ENCODE results near the gene HMCN2. TPM values are rescaled to one million over a fixed set of nuclear protein-coding genes. Genes with fewer than 3 reads are reported as not detected.

The HMCN2 gene
- total RNA-seq, 4 donors from 2014 or later: 0.68 to 9.2 (median 4.7) TPM

- TF ChIP-seq, protein P1, sequence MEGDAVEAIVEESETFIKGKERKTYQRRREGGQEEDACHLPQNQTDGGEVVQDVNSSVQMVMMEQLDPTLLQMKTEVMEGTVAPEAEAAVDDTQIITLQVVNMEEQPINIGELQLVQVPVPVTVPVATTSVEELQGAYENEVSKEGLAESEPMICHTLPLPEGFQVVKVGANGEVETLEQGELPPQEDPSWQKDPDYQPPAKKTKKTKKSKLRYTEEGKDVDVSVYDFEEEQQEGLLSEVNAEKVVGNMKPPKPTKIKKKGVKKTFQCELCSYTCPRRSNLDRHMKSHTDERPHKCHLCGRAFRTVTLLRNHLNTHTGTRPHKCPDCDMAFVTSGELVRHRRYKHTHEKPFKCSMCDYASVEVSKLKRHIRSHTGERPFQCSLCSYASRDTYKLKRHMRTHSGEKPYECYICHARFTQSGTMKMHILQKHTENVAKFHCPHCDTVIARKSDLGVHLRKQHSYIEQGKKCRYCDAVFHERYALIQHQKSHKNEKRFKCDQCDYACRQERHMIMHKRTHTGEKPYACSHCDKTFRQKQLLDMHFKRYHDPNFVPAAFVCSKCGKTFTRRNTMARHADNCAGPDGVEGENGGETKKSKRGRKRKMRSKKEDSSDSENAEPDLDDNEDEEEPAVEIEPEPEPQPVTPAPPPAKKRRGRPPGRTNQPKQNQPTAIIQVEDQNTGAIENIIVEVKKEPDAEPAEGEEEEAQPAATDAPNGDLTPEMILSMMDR (IDR thresholded peaks at IDR 0.05; ENCODE audit: low read depth): no peak
Observed at GRCh38 chr9:130306823-130307666, 41.5 kb downstream of the HMCN2 start.

DNA sequence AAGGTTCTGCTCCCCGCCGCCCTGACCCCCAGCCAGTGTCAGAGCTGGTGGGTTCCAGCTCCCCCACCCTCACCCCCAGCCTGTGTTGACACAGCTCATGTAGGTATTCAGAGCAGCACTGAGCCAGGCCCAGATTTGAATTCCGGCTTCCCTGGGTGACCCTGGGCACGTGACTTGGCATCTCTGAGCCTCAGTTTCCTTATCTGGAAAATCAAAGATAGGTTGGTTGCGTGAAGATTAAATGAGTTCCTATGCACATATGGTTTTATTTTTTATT, 42.0 kb downstream of the HMCN2 start:
- TF ChIP-seq, protein P1 (IDR thresholded peaks at IDR 0.05; ENCODE audit: low read depth): no peak

- TF ChIP-seq, protein P1 (IDR thresholded peaks at IDR 0.05; ENCODE audit: low read depth): no peak
Observed at GRCh38 chr9:130308081-130308571, 42.6 kb downstream of the HMCN2 start.

- TF ChIP-seq, protein P1 (IDR thresholded peaks at IDR 0.05; ENCODE audit: low read depth): no peak
Observed at GRCh38 chr9:130309689-130310455, 44.3 kb downstream of the HMCN2 start.

DNA sequence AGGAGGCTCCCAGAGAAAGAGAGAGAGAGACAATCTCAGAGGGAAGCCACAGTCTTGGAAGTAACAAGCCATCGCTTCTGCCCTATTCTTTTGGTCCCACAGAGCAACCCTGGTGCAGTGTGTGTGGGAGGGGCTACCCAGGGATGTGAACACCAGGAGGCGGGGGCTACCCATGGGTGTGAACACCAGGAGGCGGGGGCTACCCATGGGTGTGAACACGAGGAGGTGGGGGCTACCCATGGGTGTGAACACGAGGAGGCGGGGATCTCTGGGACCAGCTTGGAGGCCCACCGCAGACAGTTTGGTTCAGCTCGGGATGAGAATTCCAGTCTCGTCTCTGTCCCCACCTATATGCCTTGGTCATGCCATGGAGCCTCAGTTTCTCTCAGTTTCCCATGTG, 44.9 kb downstream of the HMCN2 start:
- TF ChIP-seq, protein P1 (IDR thresholded peaks at IDR 0.05; ENCODE audit: low read depth): no peak

DNA sequence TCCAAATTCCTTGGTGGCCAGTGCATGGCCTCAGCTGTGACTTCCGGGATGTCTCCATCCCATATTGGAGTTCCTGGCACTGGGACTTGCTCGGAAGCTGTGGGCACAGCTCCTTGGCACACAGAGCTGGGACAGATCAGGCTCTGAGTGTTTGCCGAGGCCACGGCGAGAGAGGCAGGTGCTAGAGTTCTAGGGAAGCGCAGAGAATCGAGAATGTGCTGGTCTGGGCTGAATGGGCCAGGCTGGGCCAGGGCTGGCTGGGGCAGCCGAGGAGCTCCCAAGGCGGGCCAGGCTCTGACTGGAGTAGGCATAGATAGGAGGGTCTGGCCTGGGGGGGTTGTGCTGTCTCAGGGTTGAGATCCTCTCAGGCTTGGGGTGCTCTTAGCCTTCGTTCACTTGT, 45.4 kb downstream of the HMCN2 start:
- TF ChIP-seq, protein P1 (IDR thresholded peaks at IDR 0.05; ENCODE audit: low read depth): no peak

GRCh38 chr9:130311408-130312140, 46.0 kb downstream of the HMCN2 start:
- TF ChIP-seq, protein P1 (IDR thresholded peaks at IDR 0.05; ENCODE audit: low read depth): no peak
